ENCODE data around the gene PCGF3. TPM values are rescaled to one million over a fixed set of nuclear protein-coding genes. Genes with fewer than 3 reads are reported as not detected.

Gene PCGF3
- total and polyA plus RNA-seq, 2 donors from 2014 or later = 21.7 to 59.6 TPM

DNA sequence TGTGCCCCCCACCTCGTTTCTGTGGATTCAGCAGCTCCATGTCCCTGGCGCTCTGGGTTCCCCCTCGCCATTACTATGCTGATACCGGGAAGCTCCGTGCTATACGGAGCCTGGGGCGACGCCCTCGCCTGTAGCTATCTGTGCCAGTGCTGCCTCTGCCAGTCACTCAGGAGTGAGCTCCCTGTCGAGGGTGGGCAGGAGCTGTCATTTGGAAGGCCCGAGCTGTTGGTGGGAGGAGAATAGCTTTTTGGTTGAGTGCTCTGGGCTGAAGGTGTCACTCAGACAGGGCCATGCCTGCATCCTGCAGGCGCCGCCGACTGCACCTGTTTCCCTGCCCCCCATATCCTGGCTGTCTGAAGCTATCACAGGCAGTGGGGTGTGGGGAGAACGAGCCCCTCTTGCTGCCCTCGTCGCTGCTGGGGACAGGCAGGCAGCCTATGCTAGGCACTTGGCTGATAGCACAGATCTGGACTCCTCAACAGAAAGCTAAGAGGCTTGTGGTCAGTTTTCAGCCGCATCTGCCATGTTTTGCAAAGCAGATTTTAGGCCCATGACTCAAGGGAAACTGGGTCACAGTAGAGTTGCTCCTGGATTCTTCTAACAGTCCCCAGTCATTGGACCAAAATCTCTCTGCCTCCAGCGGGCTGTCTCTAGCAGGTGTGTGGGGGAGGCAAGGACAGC, 88.4 kb downstream of the PCGF3 start:
- H3K4me3 ChIP-seq (ENCODE audit: low read length in 3 of 3) = no peak overlapping the region
- FAIRE-seq (no peak), DNase-seq (peak in 2 of 5 donors; percentile 8 to 52)
- no peaks in the 10 kb centered on the region for H3K9me3 ChIP-seq (ENCODE audit: control insufficient read depth in 2 of 3, insufficient read depth in 1 of 3, low read length in 3 of 3)
- no peak overlapping the region for H3K27ac ChIP-seq (ENCODE audit: low read depth in 2 of 2, low read length in 2 of 2)
- intact Hi-C loops (cut with DNase I) = no loop called here
- H3K27me3 ChIP-seq (ENCODE audit: control insufficient read depth, insufficient read depth, low read length) = peaks cover 3% of the 10 kb centered on the region
- H3K36me3 ChIP-seq (ENCODE audit: control insufficient read depth in 2 of 3, insufficient read depth in 3 of 3, low read length in 3 of 3) = no peaks in the 10 kb centered on the region
- H3K9ac ChIP-seq (ENCODE audit: low read length in 3 of 3) = no peak overlapping the region
- peaks cover 0 to 2% (median 0%) of the 10 kb centered on the region in 3 donors for H3K4me1 ChIP-seq (ENCODE audit: control insufficient read depth in 2 of 3, insufficient read depth in 2 of 3, low read depth in 1 of 3, low read length in 3 of 3)
- TF ChIP-seq, protein P1, sequence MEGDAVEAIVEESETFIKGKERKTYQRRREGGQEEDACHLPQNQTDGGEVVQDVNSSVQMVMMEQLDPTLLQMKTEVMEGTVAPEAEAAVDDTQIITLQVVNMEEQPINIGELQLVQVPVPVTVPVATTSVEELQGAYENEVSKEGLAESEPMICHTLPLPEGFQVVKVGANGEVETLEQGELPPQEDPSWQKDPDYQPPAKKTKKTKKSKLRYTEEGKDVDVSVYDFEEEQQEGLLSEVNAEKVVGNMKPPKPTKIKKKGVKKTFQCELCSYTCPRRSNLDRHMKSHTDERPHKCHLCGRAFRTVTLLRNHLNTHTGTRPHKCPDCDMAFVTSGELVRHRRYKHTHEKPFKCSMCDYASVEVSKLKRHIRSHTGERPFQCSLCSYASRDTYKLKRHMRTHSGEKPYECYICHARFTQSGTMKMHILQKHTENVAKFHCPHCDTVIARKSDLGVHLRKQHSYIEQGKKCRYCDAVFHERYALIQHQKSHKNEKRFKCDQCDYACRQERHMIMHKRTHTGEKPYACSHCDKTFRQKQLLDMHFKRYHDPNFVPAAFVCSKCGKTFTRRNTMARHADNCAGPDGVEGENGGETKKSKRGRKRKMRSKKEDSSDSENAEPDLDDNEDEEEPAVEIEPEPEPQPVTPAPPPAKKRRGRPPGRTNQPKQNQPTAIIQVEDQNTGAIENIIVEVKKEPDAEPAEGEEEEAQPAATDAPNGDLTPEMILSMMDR (IDR thresholded peaks at IDR 0.05; ENCODE audit: borderline replicate concordance, extremely low read depth, insufficient read depth) = no peak

DNA sequence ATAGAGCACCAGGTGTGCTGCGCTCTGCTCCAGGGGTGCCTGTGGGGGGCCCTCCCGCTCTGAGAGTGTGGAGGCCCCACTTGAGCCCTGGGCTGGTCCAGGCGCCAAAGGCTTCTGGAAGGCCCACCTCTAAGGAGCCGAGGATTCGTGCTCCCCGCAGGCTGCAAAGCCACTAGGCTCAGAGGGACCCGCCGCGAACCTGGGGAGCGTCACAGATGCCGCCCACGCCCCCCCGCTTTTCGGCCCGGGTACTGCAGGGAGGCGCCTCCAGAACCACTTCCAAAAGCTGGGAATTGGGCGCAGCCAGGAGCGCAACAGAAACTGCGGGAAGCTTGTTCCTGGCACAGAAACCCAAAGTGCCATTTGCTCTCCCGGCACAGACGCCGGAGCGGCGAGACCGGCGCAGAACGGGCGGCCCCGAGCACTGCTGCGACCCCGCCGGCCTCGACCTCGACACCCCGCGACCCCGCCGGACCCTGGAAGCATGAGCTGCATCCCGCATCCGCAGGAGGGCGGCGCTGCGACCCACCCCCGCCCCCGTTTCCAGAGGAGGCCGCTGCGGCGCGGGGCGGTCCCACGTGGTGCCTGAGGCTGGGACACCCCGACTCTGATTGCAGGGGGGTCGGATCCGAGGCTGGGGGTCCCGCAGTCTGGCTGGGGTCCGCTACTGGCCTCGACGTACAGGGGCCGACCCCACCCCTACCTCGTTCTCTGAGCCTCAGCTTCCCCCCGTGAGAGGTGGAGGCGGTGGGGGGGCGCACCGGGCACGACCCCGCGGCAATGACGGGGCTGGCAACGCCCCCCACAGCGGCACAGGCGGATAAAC, 89.5 kb downstream of the PCGF3 start:
- intact Hi-C loops (cut with DNase I) = no loop called here
- DNase-seq = peak in 1 of 5 donors; percentile 68
- no peak for FAIRE-seq

DNA sequence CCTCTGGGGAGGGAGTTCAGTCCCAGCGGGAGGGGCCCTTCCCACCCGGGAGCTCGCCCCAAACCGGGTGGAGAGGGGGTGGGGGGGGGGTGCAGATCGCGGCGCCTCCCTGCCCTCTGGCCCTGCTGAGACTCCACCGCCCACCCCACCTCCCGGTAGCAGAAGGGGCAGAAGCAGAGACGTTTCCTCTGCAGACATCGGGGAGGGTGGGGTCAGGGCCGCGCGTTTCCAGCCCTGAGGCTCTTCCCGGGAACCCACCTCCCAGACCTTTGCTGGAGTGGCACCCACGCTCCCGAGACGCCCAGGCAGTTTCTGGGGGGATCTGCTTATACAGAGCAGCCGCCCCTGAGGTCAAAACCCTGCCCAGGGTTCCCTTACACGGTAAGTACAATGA, 90.1 kb downstream of the PCGF3 start:
- H3K27ac ChIP-seq (ENCODE audit: low read depth in 2 of 2, low read length in 2 of 2) = no peak overlapping the region
- peak in 1 of 5 donors; percentile 50 for DNase-seq
- TF ChIP-seq, protein P1 (IDR thresholded peaks at IDR 0.05; ENCODE audit: borderline replicate concordance, extremely low read depth, insufficient read depth) = no peak
- no peak overlapping the region for H3K9ac ChIP-seq (ENCODE audit: low read length in 3 of 3)
- no peak for FAIRE-seq
- H3K27me3 ChIP-seq (ENCODE audit: control insufficient read depth, insufficient read depth, low read length) = peaks cover 3% of the 10 kb centered on the region
- intact Hi-C loops (cut with DNase I) = no loop called here
- no peaks in the 10 kb centered on the region for H3K9me3 ChIP-seq (ENCODE audit: control insufficient read depth in 2 of 3, insufficient read depth in 1 of 3, low read length in 3 of 3)
- peaks cover 0 to 2% (median 0%) of the 10 kb centered on the region in 3 donors for H3K4me1 ChIP-seq (ENCODE audit: control insufficient read depth in 2 of 3, insufficient read depth in 2 of 3, low read depth in 1 of 3, low read length in 3 of 3)
- H3K36me3 ChIP-seq (ENCODE audit: control insufficient read depth in 2 of 3, insufficient read depth in 3 of 3, low read length in 3 of 3) = no peaks in the 10 kb centered on the region
- H3K4me3 ChIP-seq (ENCODE audit: low read length in 3 of 3) = no peak overlapping the region

More for the DNA sequence above, 89.5 kb downstream of the PCGF3 start:
- Histone ChIP-seq H3K4me3 (ENCODE audit: low read length in 3 of 3) (no peak overlapping the region), H3K4me1 (ENCODE audit: control insufficient read depth in 2 of 3, insufficient read depth in 2 of 3, low read depth in 1 of 3, low read length in 3 of 3) (peaks cover 0 to 2% (median 0%) of the 10 kb centered on the region in 3 donors), H3K36me3 (ENCODE audit: control insufficient read depth in 2 of 3, insufficient read depth in 3 of 3, low read length in 3 of 3) (no peaks in the 10 kb centered on the region), H3K9me3 (ENCODE audit: control insufficient read depth in 2 of 3, insufficient read depth in 1 of 3, low read length in 3 of 3) (no peaks in the 10 kb centered on the region), H3K27ac (ENCODE audit: low read depth in 2 of 2, low read length in 2 of 2) (no peak overlapping the region), H3K27me3 (ENCODE audit: control insufficient read depth, insufficient read depth, low read length) (peaks cover 3% of the 10 kb centered on the region), H3K9ac (ENCODE audit: low read length in 3 of 3) (no peak overlapping the region)
- TF ChIP-seq, protein P1 (IDR thresholded peaks at IDR 0.05; ENCODE audit: borderline replicate concordance, extremely low read depth, insufficient read depth) = no peak

All from kidney (tissue), 14 donors.